B cell (primary cell): ENCODE data around the gene ZNF747. TPM values are rescaled to one million over a fixed set of nuclear protein-coding genes. Genes with fewer than 3 reads are reported as not detected.
"Not testable (repeated sequence)": the region's sequence is repeated elsewhere in the genome, so short reads cannot be mapped to it uniquely, and the experiment has no call there.

ENCODE experiments used
- ATAC-seq: fragments of 200-7000 bp; cut with Tn5 transposase; one replicate; pipeline ENCODE4 v1.10.0; 2021; ENCODE audit warnings: low read depth, mild to moderate bottlenecking, moderate number of reproducible peaks, moderate library complexity
- CTCF ChIA-PET: fragments of 350-600 bp; sonication (Branson Sonifier 250); formaldehyde crosslinking; loops from one replicate; lab custom pipeline; 2021; ENCODE audit warnings: antibody characterized with exemption, inconsistent platforms; lab: Charles Lee
- POLR2A ChIA-PET: fragments of 350-600 bp; sonication (Branson Sonifier 250); formaldehyde crosslinking; loops from one replicate; lab custom pipeline; 2021; ENCODE audit warnings: antibody characterized with exemption; lab: Charles Lee
- DNase-seq: peaks from one replicate; pipeline ENCODE4 v3.0.0; 2013
- H2AFZ ChIP-seq: 2 replicates; pipeline ENCODE4 v1.6.1; 2012; ENCODE audit warnings: mild to moderate bottlenecking, low read depth, low read length; ENCODE audit not compliant: insufficient read depth, poor library complexity, severe bottlenecking
- H3K27ac ChIP-seq, 2 donors: 1 replicate in 1 of 2; 2 replicates in 1 of 2; pipeline ENCODE4 v1.5.1; 2012 to 2013; ENCODE audit warnings: low read length in 2 of 2, mild to moderate bottlenecking in 2 of 2, moderate library complexity in 1 of 2
- H3K27me3 ChIP-seq, 4 experiments: fragments of 200-600 bp in 1 of 4; sonication (generic) in 1 of 4; replicated peaks in 1 of 4; 1 replicate in 2 of 4; 2 replicates in 2 of 4; pipeline versions ENCODE4 v1.6.1 to v1.7.0; 2013 to 2016; ENCODE audit warnings: low read length in 3 of 4, mild to moderate bottlenecking in 2 of 4, mixed read lengths in 1 of 4, moderate library complexity in 1 of 4; ENCODE audit not compliant: insufficient read depth in 4 of 4, control insufficient read depth in 3 of 4; ENCODE audit errors: control extremely low read depth in 1 of 4
- H3K36me3 ChIP-seq, 2 experiments: replicated peaks in 1 of 2; 1 replicate in 1 of 2; 2 replicates in 1 of 2; pipeline versions ENCODE4 v1.6.1 to v1.7.1; 2013; ENCODE audit warnings: low read length in 1 of 2; ENCODE audit not compliant: insufficient read depth in 2 of 2, control insufficient read depth in 1 of 2; ENCODE audit errors: control extremely low read depth in 1 of 2, extremely low read depth in 1 of 2
- H3K4me1 ChIP-seq, 2 donors: fragments of 200-600 bp in 1 of 2; sonication (generic) in 1 of 2; 1 replicate in 1 of 2; 2 replicates in 1 of 2; pipeline versions ENCODE4 v1.5.1 to v1.6.1; 2013 to 2017; ENCODE audit warnings: low read length in 2 of 2; ENCODE audit not compliant: control insufficient read depth in 2 of 2, insufficient read depth in 2 of 2
- H3K4me2 ChIP-seq: replicated peaks from 2 replicates; pipeline ENCODE3; 2012; ENCODE audit warnings: mild to moderate bottlenecking, low read depth, low read length; ENCODE audit not compliant: poor library complexity, severe bottlenecking
- H3K4me3 ChIP-seq, 5 experiments: fragments of 200-600 bp in 1 of 5; sonication (generic) in 1 of 5; 1 replicate in 3 of 5; 2 replicates in 2 of 5; pipeline versions ENCODE4 v1.5.1 to v1.7.0; 2011 to 2016; ENCODE audit warnings: low read length in 4 of 5, mild to moderate bottlenecking in 4 of 5, low read depth in 2 of 5, control low read depth in 1 of 5, moderate library complexity in 1 of 5; ENCODE audit not compliant: insufficient read depth in 1 of 5; ENCODE audit errors: control extremely low read depth in 1 of 5, extremely low read depth in 1 of 5
- H3K79me2 ChIP-seq: fragments of 200-600 bp; sonication (generic); one replicate; pipeline ENCODE4 v1.6.0; 2016; ENCODE audit warnings: low read length; ENCODE audit not compliant: control insufficient read depth, insufficient read depth
- H3K9ac ChIP-seq: fragments of 200-600 bp; sonication (generic); 2 replicates; pipeline ENCODE4 v1.6.1; 2017; ENCODE audit warnings: mild to moderate bottlenecking, low read length, moderate library complexity
- H3K9me3 ChIP-seq, 3 donors: one replicate each; pipeline versions ENCODE4 v1.6.1 to v1.7.1; 2013; ENCODE audit warnings: low read length in 2 of 3; ENCODE audit not compliant: control insufficient read depth in 2 of 3, insufficient read depth in 1 of 3; ENCODE audit errors: control extremely low read depth in 1 of 3
- H4K20me1 ChIP-seq: 2 replicates; pipeline ENCODE4 v1.6.0; 2012; ENCODE audit warnings: mild to moderate bottlenecking, low read length; ENCODE audit not compliant: insufficient read depth, control insufficient read depth, poor library complexity, severe bottlenecking
- H3K27ac Mint-ChIP-seq: one replicate; pipeline ENCODE4 v1.8.0; 2021; ENCODE audit warnings: mixed read lengths
- H3K27me3 Mint-ChIP-seq: one replicate; pipeline ENCODE4 v1.8.0; 2021; ENCODE audit warnings: mixed read lengths
- H3K4me1 Mint-ChIP-seq: one replicate; pipeline ENCODE4 v1.8.0; 2021; ENCODE audit warnings: mixed read lengths
- H3K4me3 Mint-ChIP-seq: one replicate; pipeline ENCODE4 v1.8.0; 2021; ENCODE audit warnings: mixed read lengths
- H3K9me3 Mint-ChIP-seq: one replicate; pipeline ENCODE4 v1.8.0; 2022; ENCODE audit warnings: mixed read lengths; ENCODE audit not compliant: insufficient read depth
- whole genome bisulfite sequencing: methylation state at CpG from one replicate; pipeline ENCODE4 v1.1.5; 2013; ENCODE audit warnings: missing lambda C conversion rate; ENCODE audit not compliant: insufficient coverage; 5-methylcytosine and 5-hydroxymethylcytosine counted together
- intact Hi-C: fragments of 100-400 bp; cut with micrococcal nuclease; formaldehyde crosslinking; loops from one replicate; pipeline ENCODE4 v1.10.0; 2022
- polyA plus RNA-seq: library from polyadenylated mRNA; depleted of rRNA; stranded (reverse); fragments of >200 nt; gene quantifications from 2 replicates; pipeline ENCODE4 v1.2.3, GENCODE V29; 2012
- total RNA-seq, 2 donors: library from RNA; stranded (reverse); fragments of 120-200 nt in 1 of 2; gene quantifications; 1 replicate in 1 of 2; 2 replicates in 1 of 2; pipeline versions ENCODE4 v1.2.3 to v1.2.4, GENCODE V29; 2013 to 2022

Gene ZNF747
- total and polyA plus RNA-seq, 2 donors (not counting 1 experiment from before 2014, with no cell fraction given): 9.7 to 17.3 TPM

- POLR2A ChIA-PET, H3K36me3 ChIP-seq, intact Hi-C loops, H3K27ac Mint-ChIP-seq, H3K9ac ChIP-seq, ATAC-seq, H3K4me3 Mint-ChIP-seq, H3K27ac ChIP-seq, H3K9me3 ChIP-seq, H3K4me3 ChIP-seq, H3K4me1 ChIP-seq, H3K9me3 Mint-ChIP-seq, H3K4me2 ChIP-seq, H2AFZ ChIP-seq, H3K27me3 ChIP-seq, DNase-seq, H3K27me3 Mint-ChIP-seq, H4K20me1 ChIP-seq: not testable (repeated sequence)
- peaks cover 10% of the 10 kb centered on the region for H3K4me1 Mint-ChIP-seq
- peaks cover 77% of the 10 kb centered on the region for H3K79me2 ChIP-seq
- CTCF ChIA-PET: interaction anchor here (0.6 to 0.7 kb wide), 2 partner anchors 13 to 44 kb away, joined by 3 read pairs; no protein-coding TSS in a partner anchor
- WGBS: 98% methylated on average over 6 of the region's 9 CpGs
Measured at GRCh38 chr16:30540916-30541464, 6.3 kb upstream of the ZNF747 start.

GRCh38 chr16:30539986-30540526 is 5.4 kb upstream of the ZNF747 start:
- CTCF ChIA-PET: interaction anchor here (0.7 kb wide), 1 partner anchor 12 kb away, joined by 3 read pairs; no protein-coding TSS in a partner anchor
- DNase-seq, H2AFZ ChIP-seq, H3K27ac Mint-ChIP-seq, H4K20me1 ChIP-seq, H3K9me3 ChIP-seq, H3K27me3 Mint-ChIP-seq, intact Hi-C loops, ATAC-seq, H3K27ac ChIP-seq, POLR2A ChIA-PET, H3K27me3 ChIP-seq, H3K4me3 ChIP-seq, H3K9ac ChIP-seq, H3K36me3 ChIP-seq, H3K9me3 Mint-ChIP-seq, H3K4me2 ChIP-seq, H3K4me3 Mint-ChIP-seq: not testable (repeated sequence)
- Histone ChIP-seq H3K79me2 (peaks cover 77% of the 10 kb centered on the region), H3K4me1 (peaks cover 8 to 11% of the 10 kb centered on the region in 2 donors)
- 80% methylated on average over 9 of the region's 13 CpGs for WGBS
- peaks cover 19% of the 10 kb centered on the region for H3K4me1 Mint-ChIP-seq
